Stomach smooth muscle (tissue), 2 donors: ENCODE measurements around the gene PXN.

Experiments used
- H3K27ac ChIP-seq: one replicate; pipeline ENCODE4 v1.7.0; 2013; ENCODE audit warnings: mild to moderate bottlenecking, low read length, inconsistent platforms
- H3K27me3 ChIP-seq, 2 donors: one replicate each; pipeline ENCODE4 v1.7.0; 2013; ENCODE audit warnings: low read length in 2 of 2; ENCODE audit not compliant: insufficient read depth in 2 of 2, control insufficient read depth in 1 of 2
- H3K36me3 ChIP-seq, 2 donors: one replicate each; pipeline ENCODE4 v1.7.0; 2013; ENCODE audit warnings: low read length in 2 of 2; ENCODE audit not compliant: control insufficient read depth in 2 of 2, insufficient read depth in 2 of 2
- H3K4me1 ChIP-seq: one replicate; pipeline ENCODE4 v1.7.0; 2013; ENCODE audit warnings: low read length; ENCODE audit not compliant: control insufficient read depth, insufficient read depth
- H3K4me3 ChIP-seq, 2 donors: one replicate each; pipeline ENCODE4 v1.7.0; 2013; ENCODE audit warnings: low read length in 2 of 2
- H3K9ac ChIP-seq, 2 donors: one replicate each; pipeline ENCODE4 v1.7.0; 2013; ENCODE audit warnings: low read length in 2 of 2, mild to moderate bottlenecking in 1 of 2
- H3K9me3 ChIP-seq, 2 donors: one replicate each; pipeline ENCODE4 v1.7.0; 2013; ENCODE audit warnings: low read length in 2 of 2; ENCODE audit not compliant: control insufficient read depth in 2 of 2
- donor health status: healthy.
- donor health status: Pancreatic carcinoma.

The PXN gene

GRCh38 chr12:120265473-120266179 is at the start of gene PXN:
Gene PXN, minus strand, starts transcription at chr12:120265730. Its CDS starts 101 bp downstream, at chr12:120265629.
- Histone ChIP-seq H3K4me3 (peak within 1 kb of the TSS; percentile 72 to 84), H3K9me3 (no peaks in the 10 kb centered on the region), H3K4me1 (peaks cover 42% of the 10 kb centered on the region)

GRCh38 chr12:120314220-120314619 is 48.7 kb upstream of the PXN start:
- Histone ChIP-seq H3K27ac (no peak overlapping the region), H3K4me3 (no peak overlapping the region), H3K9ac (no peak overlapping the region), H3K9me3 (no peaks in the 10 kb centered on the region), H3K27me3 (no peaks in the 10 kb centered on the region), H3K4me1 (peaks cover 7% of the 10 kb centered on the region), H3K36me3 (no peaks in the 10 kb centered on the region)

More at GRCh38 chr12:120265473-120266179, at the start of gene PXN:
- H3K9ac ChIP-seq = peak within 1 kb of the TSS; percentile 74 to 82
- H3K27ac ChIP-seq = peak within 1 kb of the TSS; percentile 78
- no peaks in the 10 kb centered on the region for H3K27me3 ChIP-seq
- H3K36me3 ChIP-seq = peaks cover 0 to 2% of the 10 kb centered on the region in 2 donors

GRCh38 chr12:120301962-120302815 is 36.7 kb upstream of the PXN start, which contains the start of gene SIRT4:
Gene SIRT4, plus strand, starts transcription at chr12:120302321. Its CDS starts 1,241 bp downstream, at chr12:120303562.
- peak within 1 kb of the TSS; percentile 36 to 92 for H3K9ac ChIP-seq
- no peaks in the 10 kb centered on the region for H3K36me3 ChIP-seq
- H3K27ac ChIP-seq = peak within 1 kb of the TSS; percentile 76
- peaks cover 2% of the 10 kb centered on the region for H3K4me1 ChIP-seq
- no peaks in the 10 kb centered on the region for H3K9me3 ChIP-seq
- H3K4me3 ChIP-seq = peak within 1 kb of the TSS; percentile 85 to 94
- no peaks in the 10 kb centered on the region for H3K27me3 ChIP-seq

- H3K9me3 ChIP-seq = no peaks in the 10 kb centered on the region
- H3K36me3 ChIP-seq = no peaks in the 10 kb centered on the region
- H3K9ac ChIP-seq = peak within 1 kb of the TSS; percentile 78 to 100
- peak within 1 kb of the TSS; percentile 65 to 82 for H3K4me3 ChIP-seq
- peak within 1 kb of the TSS; percentile 100 for H3K27ac ChIP-seq
- H3K27me3 ChIP-seq = no peaks in the 10 kb centered on the region
- H3K4me1 ChIP-seq = peaks cover 13% of the 10 kb centered on the region
Measured at GRCh38 chr12:120292661-120293531, 27.4 kb upstream of the PXN start, which contains the start of gene RNU4-1. Gene RNU4-1, minus strand, starts transcription at chr12:120293237.

- no peaks in the 10 kb centered on the region for H3K27me3 ChIP-seq
- H3K9me3 ChIP-seq = no peaks in the 10 kb centered on the region
- H3K4me1 ChIP-seq = peaks cover 13% of the 10 kb centered on the region
- H3K4me3 ChIP-seq = peak overlapping the region; percentile 65 to 82
- peak overlapping the region; percentile 100 for H3K27ac ChIP-seq
- H3K36me3 ChIP-seq = no peaks in the 10 kb centered on the region
- peak overlapping the region; percentile 78 to 100 for H3K9ac ChIP-seq
Measured at GRCh38 chr12:120292411-120292660, 26.8 kb upstream of the PXN start.

GRCh38 chr12:120290609-120291305 is 25.2 kb upstream of the PXN start:
- H3K27ac ChIP-seq = peak overlapping the region; percentile 100
- no peaks in the 10 kb centered on the region for H3K27me3 ChIP-seq
- no peaks in the 10 kb centered on the region for H3K9me3 ChIP-seq
- peak overlapping the region; percentile 22 to 78 for H3K9ac ChIP-seq
- peak overlapping the region; percentile 38 to 50 for H3K4me3 ChIP-seq
- peaks cover 13% of the 10 kb centered on the region for H3K4me1 ChIP-seq
- H3K36me3 ChIP-seq = no peaks in the 10 kb centered on the region

GRCh38 chr12:120287491-120287890 is 22.0 kb upstream of the PXN start:
- no peaks in the 10 kb centered on the region for H3K9me3 ChIP-seq
- no peak overlapping the region for H3K9ac ChIP-seq
- H3K27ac ChIP-seq = no peak overlapping the region
- H3K4me3 ChIP-seq = no peak overlapping the region
- no peaks in the 10 kb centered on the region for H3K27me3 ChIP-seq
- H3K4me1 ChIP-seq = peaks cover 13% of the 10 kb centered on the region
- H3K36me3 ChIP-seq = no peaks in the 10 kb centered on the region

- Histone ChIP-seq H3K27me3 (no peaks in the 10 kb centered on the region), H3K9ac (no peak overlapping the region), H3K4me3 (no peak overlapping the region), H3K27ac (no peak overlapping the region), H3K9me3 (no peaks in the 10 kb centered on the region), H3K36me3 (no peaks in the 10 kb centered on the region), H3K4me1 (peaks cover 11% of the 10 kb centered on the region)
Measured at GRCh38 chr12:120286768-120287490, 21.4 kb upstream of the PXN start.

GRCh38 chr12:120284381-120284780 is 18.9 kb upstream of the PXN start:
- no peak overlapping the region for H3K4me3 ChIP-seq
- no peaks in the 10 kb centered on the region for H3K27me3 ChIP-seq
- no peaks in the 10 kb centered on the region for H3K4me1 ChIP-seq
- H3K36me3 ChIP-seq = no peaks in the 10 kb centered on the region
- H3K9ac ChIP-seq = no peak overlapping the region
- H3K9me3 ChIP-seq = no peaks in the 10 kb centered on the region
- H3K27ac ChIP-seq = no peak overlapping the region
